Aorta (tissue), 5 donors: Measurements from ENCODE around the gene BLVRB. TPM values are rescaled to one million over a fixed set of nuclear protein-coding genes. Genes with fewer than 3 reads are reported as not detected.
A peak's percentile ranks its signal among the peaks of the same experiment; 100 is the strongest.

Experiments
- ATAC-seq: fragments of 200-7000 bp; cut with Tn5 transposase; one replicate; pipeline ENCODE4 v1.9.1; 2022; ENCODE audit warnings: moderate library complexity; ENCODE audit not compliant: low FRiP score
- DNase-seq, 2 donors: peaks; one replicate each; pipeline ENCODE4 v3.0.0-alpha.2; 2020
- H3K27ac ChIP-seq, 2 donors: one replicate each; pipeline ENCODE4 v1.5.1; 2013; ENCODE audit warnings: low read length in 2 of 2, mild to moderate bottlenecking in 2 of 2, moderate library complexity in 2 of 2, control low read depth in 1 of 2, inconsistent platforms in 1 of 2, low read depth in 1 of 2
- H3K27me3 ChIP-seq, 2 donors: one replicate each; pipeline ENCODE4 v1.6.1; 2013; ENCODE audit warnings: control low read depth in 1 of 2, low read length in 1 of 2, mild to moderate bottlenecking in 1 of 2, moderate library complexity in 1 of 2; ENCODE audit not compliant: insufficient read depth in 2 of 2, control insufficient read depth in 1 of 2
- H3K36me3 ChIP-seq, 2 donors: one replicate each; pipeline ENCODE4 v1.6.1; 2013; ENCODE audit warnings: control low read depth in 1 of 2, low read length in 1 of 2, mild to moderate bottlenecking in 1 of 2; ENCODE audit not compliant: insufficient read depth in 2 of 2, control insufficient read depth in 1 of 2
- H3K4me1 ChIP-seq, 2 donors: one replicate each; pipeline ENCODE4 v1.6.1; 2013; ENCODE audit warnings: low read length in 2 of 2, control low read depth in 1 of 2, mild to moderate bottlenecking in 1 of 2, moderate library complexity in 1 of 2; ENCODE audit not compliant: insufficient read depth in 2 of 2, control insufficient read depth in 1 of 2
- H3K4me3 ChIP-seq, 2 donors: one replicate each; pipeline ENCODE4 v1.5.1; 2013; ENCODE audit warnings: low read length in 2 of 2, control low read depth in 1 of 2, mild to moderate bottlenecking in 1 of 2
- H3K9me3 ChIP-seq: one replicate; pipeline ENCODE4 v1.6.1; 2013; ENCODE audit warnings: mild to moderate bottlenecking, low read length; ENCODE audit not compliant: control insufficient read depth
- WGBS, 2 donors: extraction: QIAGEN DNeasy Blood & Tissue Kit; methylation state at CpG; one replicate each; pipeline ENCODE4 v1.1.7; 2013; 5-methylcytosine and 5-hydroxymethylcytosine counted together
- intact Hi-C, 2 donors: fragments of 100-400 bp; cut with DNase I; formaldehyde crosslinking; loops; one replicate each; pipeline versions ENCODE4 v1.14.2 to v1.15.0; 2022
- polyA plus RNA-seq, 2 donors: library from polyadenylated mRNA; stranded (reverse); fragments of 200-250 nt; gene quantifications; one replicate each; pipeline ENCODE4 v1.2.3, GENCODE V29; 2013
- total RNA-seq, 2 donors: library from RNA; stranded (reverse); fragmentation: NEBNext Ultra II Directional; extraction: Animal tissue kit (Norgen Biotek cat#: 25700); gene quantifications; one replicate each; pipeline ENCODE4 v1.2.1, GENCODE V29; 2021
- donor health status: healthy with polysubstance abuse.
- donor health status: Bipolar disorder and iron deficiency.
- donor health status: DM: no; HTN: no; CAD: no.
- donor health status: DM: no; HTN: no; CAD: no.
- donor health status: DM: yes; HTN: yes; CAD: no.

BLVRB gene
- total and polyA plus RNA-seq, 4 donors: 72.3 to 134 (median 87.0) TPM

GRCh38 chr19:40418040-40418439, 47.5 kb downstream of the BLVRB start:
- Histone ChIP-seq H3K27me3 (no peaks in the 10 kb centered on the region), H3K9me3 (no peaks in the 10 kb centered on the region), H3K27ac (no peak overlapping the region), H3K4me3 (no peak overlapping the region), H3K4me1 (no peaks in the 10 kb centered on the region), H3K36me3 (peaks cover 0 to 2% of the 10 kb centered on the region in 2 donors)
- 88 to 91% methylated on average over 3 of the region's 3 CpGs for WGBS, 2 donors
- intact Hi-C loops: no loop called here
- ATAC-seq: no peak
- DNase-seq: no peak

DNA sequence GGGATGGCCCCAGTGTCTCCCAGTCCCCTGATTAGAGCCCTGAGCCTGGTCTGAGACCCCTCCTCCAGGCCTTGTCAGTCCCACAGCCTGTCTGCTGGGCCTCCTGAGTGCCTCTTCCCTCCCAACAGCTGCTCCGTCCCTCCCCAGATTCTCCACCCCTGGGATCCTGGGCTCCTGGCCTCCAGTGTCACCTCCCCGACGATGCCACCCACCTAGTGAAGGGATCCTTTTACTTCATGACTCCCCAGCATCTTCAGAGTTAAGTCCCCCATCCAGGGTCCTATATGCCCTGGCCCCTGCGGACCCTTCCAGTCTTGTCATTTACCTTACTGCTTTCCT, 47.9 kb downstream of the BLVRB start:
- no peaks in the 10 kb centered on the region for H3K27me3 ChIP-seq
- WGBS, 2 donors: 78 to 80% methylated on average over 4 of the region's 4 CpGs
- no peak for DNase-seq
- intact Hi-C loops: no loop called here
- H3K4me1 ChIP-seq: no peaks in the 10 kb centered on the region
- no peak for ATAC-seq
- H3K4me3 ChIP-seq: no peak overlapping the region
- H3K9me3 ChIP-seq: no peaks in the 10 kb centered on the region
- H3K36me3 ChIP-seq: no peaks in the 10 kb centered on the region
- H3K27ac ChIP-seq: no peak overlapping the region

GRCh38 chr19:40416918-40417642, 48.5 kb downstream of the BLVRB start:
- no peaks in the 10 kb centered on the region for H3K36me3 ChIP-seq
- H3K27ac ChIP-seq: no peak overlapping the region
- no peaks in the 10 kb centered on the region for H3K4me1 ChIP-seq
- no peaks in the 10 kb centered on the region for H3K9me3 ChIP-seq
- peak in 1 of 2 donors; percentile 79 for DNase-seq
- intact Hi-C loops: no loop called here
- WGBS, 2 donors: 75 to 82% methylated on average over 16 of the region's 16 CpGs
- H3K4me3 ChIP-seq: no peak overlapping the region
- no peak for ATAC-seq
- no peaks in the 10 kb centered on the region for H3K27me3 ChIP-seq

- WGBS, 2 donors: 95 to 98% methylated on average over 2 of the region's 2 CpGs
Observed at GRCh38 chr19:40415768-40416167, 49.8 kb downstream of the BLVRB start.

DNA sequence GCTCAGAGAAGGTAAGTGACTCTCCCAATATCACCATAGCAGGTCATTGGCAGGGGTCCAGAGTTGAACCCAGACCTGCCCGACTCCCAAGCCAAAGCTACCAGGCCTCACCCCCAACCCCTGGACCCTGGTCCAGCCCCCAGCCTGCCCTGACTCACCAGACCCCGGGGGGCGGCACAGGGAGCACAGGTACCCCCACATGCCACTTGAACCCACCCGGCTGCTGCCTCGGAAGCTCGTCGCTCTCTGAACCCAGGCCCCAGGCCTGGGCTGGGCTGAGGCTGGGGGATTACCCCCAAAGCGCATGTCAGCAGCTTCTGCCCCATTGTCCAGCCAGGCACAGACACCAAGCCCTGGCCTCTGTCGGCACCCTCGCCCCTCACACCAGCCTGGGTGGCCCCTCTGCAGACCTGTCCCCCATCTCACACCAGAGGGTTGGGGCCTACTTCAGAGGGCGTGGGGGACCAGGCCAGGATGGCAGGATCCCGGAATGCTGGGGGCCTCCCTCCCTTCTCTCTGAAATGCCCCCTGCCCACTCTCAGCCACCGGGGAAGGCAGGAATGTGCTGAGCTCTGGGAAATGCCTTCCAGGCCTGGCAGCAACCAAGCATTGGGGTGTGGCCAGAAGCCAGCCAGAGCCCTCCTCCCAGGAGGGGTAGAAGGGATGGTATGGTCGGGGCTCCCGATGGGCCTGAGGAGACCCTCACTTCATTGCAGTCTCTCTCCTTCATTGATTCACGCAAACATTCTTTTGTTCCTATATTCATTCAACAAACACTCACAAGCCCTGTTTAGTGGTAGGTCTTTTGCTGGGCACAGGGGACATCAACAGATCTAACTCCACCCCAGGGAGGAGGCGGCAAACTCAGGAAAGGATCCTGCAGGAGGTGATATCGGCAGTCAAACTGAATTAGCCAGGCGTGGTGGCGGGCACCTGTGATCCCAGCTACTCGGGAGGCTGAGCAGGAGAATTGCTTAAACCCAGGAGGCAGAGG, 50.7 kb downstream of the BLVRB start:
- no peak overlapping the region for H3K4me3 ChIP-seq
- no peaks in the 10 kb centered on the region for H3K4me1 ChIP-seq
- WGBS, 2 donors: 66 to 71% methylated on average over 21 of the region's 21 CpGs
- H3K9me3 ChIP-seq: no peaks in the 10 kb centered on the region
- no peak for ATAC-seq
- intact Hi-C loops: no loop called here
- H3K36me3 ChIP-seq: no peaks in the 10 kb centered on the region
- no peaks in the 10 kb centered on the region for H3K27me3 ChIP-seq
- H3K27ac ChIP-seq: no peak overlapping the region
- DNase-seq: no peak

More at GRCh38 chr19:40415768-40416167, 49.8 kb downstream of the BLVRB start:
- no peaks in the 10 kb centered on the region for H3K36me3 ChIP-seq
- no peak for DNase-seq
- no peaks in the 10 kb centered on the region for H3K9me3 ChIP-seq
- H3K4me3 ChIP-seq: no peak overlapping the region
- no peaks in the 10 kb centered on the region for H3K4me1 ChIP-seq
- ATAC-seq: no peak
- intact Hi-C loops: no loop called here
- H3K27ac ChIP-seq: no peak overlapping the region
- H3K27me3 ChIP-seq: no peaks in the 10 kb centered on the region

GRCh38 chr19:40413291-40413845, 52.2 kb downstream of the BLVRB start, which contains the start of gene PRX:
PRX (minus strand) TSS chr19:40413378; CDS start chr19:40407932, 5,446 bp downstream.
- Histone ChIP-seq H3K4me1 (no peaks in the 10 kb centered on the region), H3K27me3 (no peaks in the 10 kb centered on the region), H3K4me3 (no peak within 1 kb of the TSS), H3K9me3 (no peaks in the 10 kb centered on the region), H3K36me3 (no peaks in the 10 kb centered on the region), H3K27ac (no peak within 1 kb of the TSS)
- intact Hi-C loops: no loop called here
- WGBS, 2 donors: 35 to 39% methylated on average over 17 to 18 of the region's 18 CpGs
- no peak for ATAC-seq
- no peak for DNase-seq

DNA sequence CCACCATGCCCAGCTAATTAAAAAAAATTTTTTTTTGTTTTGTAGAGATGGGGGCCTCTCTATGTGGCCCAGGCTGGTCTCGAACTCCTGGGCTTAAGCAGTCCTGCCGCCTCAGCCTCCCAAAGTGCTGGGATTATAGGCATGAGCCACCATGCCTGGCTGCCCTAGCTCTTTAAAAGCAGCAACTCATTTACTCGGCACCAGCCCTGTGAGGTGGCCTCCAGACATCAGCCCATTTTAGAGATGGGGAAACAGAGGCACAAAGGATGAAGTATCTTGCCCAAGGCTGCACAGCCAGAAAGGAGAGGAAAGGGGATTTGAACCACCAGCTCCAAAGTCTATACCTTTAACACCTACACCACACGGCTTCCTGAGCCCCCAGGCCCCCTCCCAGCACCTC, 52.7 kb downstream of the BLVRB start:
- Histone ChIP-seq H3K27me3 (no peaks in the 10 kb centered on the region), H3K27ac (no peak overlapping the region), H3K4me3 (no peak overlapping the region), H3K9me3 (no peaks in the 10 kb centered on the region), H3K4me1 (no peaks in the 10 kb centered on the region), H3K36me3 (no peaks in the 10 kb centered on the region)
- DNase-seq: no peak
- WGBS, 2 donors: 72 to 81% methylated on average over 4 of the region's 4 CpGs
- ATAC-seq: no peak
- intact Hi-C loops: no loop called here

DNA sequence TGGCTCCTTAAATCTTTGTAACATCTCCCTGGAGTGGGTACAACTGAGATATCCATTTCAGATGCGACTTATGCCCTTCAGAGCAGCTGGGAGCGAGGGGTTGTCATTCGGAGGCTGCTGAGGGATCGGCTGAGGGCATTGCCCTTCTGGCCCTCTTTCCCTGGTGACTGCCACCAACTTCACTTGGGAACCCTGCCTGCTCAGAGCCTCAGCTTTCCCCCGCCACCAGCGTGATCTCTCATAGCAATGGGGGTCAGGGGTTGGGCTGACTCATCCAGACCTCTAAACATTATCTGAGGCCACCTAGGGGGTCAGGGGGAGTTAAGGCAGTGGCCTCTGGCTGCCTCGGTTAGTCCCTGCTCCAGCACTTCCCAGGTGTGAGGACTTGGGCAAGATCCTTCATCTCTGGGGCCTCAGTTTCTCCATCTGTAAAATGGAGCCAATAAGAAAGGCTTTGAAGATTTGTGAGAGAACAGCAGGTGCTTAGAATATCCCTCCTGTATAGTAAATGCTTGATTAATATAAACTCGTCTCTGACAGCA, 53.5 kb downstream of the BLVRB start:
- Histone ChIP-seq H3K27me3 (no peaks in the 10 kb centered on the region), H3K4me3 (no peak overlapping the region), H3K9me3 (no peaks in the 10 kb centered on the region), H3K27ac (no peak overlapping the region), H3K36me3 (no peaks in the 10 kb centered on the region), H3K4me1 (no peaks in the 10 kb centered on the region)
- ATAC-seq: no peak
- no peak for DNase-seq
- WGBS, 2 donors: 82 to 85% methylated on average over 8 of the region's 8 CpGs
- intact Hi-C loops: no loop called here
